ENCODE measurements around the gene ADCY10. TPM values are rescaled to one million over a fixed set of nuclear protein-coding genes. Genes with fewer than 3 reads are reported as not detected.

The ADCY10 gene
- total and polyA plus RNA-seq, 9 of the 15 experiments (the other 6 are each of a cell fraction or from before 2014, with no cell fraction given), result 0.08 to 0.86 (median 0.22) TPM

- TF ChIP-seq ZBTB12 (CRISPR knock-in tag; IDR thresholded peaks at IDR 0.05) (no peak), LCOR (CRISPR knock-in tag; IDR thresholded peaks at IDR 0.05) (no peak), ZNF584 (CRISPR knock-in tag; IDR thresholded peaks at IDR 0.05; ENCODE audit: low read depth) (no peak), STAT5A (IDR thresholded peaks at IDR 0.05; ENCODE audit: borderline replicate concordance, low read length) (no peak), CGGBP1 (CRISPR knock-in tag; IDR thresholded peaks at IDR 0.05) (no peak), PTTG1 (tag; IDR thresholded peaks at IDR 0.05; ENCODE audit: low read depth) (no peak), ZNF140 (CRISPR knock-in tag; IDR thresholded peaks at IDR 0.05) (no peak), MNT (conservative IDR thresholded peaks at IDR 0.05) (0 out of 4 replicates have a peak, but pooled peaks of 1 of the 2 experiments have one; percentile 6), MAFK (IDR thresholded peaks at IDR 0.05; ENCODE audit: low read length) (no peak; the same call in 1 of the 2 replicates), BMI1 (IDR thresholded peaks at IDR 0.05; ENCODE audit: low read length) (no peak), ARHGAP35 (IDR thresholded peaks at IDR 0.05; ENCODE audit: partially characterized antibody) (no peak), GABPA (tag; conservative IDR thresholded peaks at IDR 0.05; ENCODE audit: low read depth) (no peak), FOSL1 (tag; conservative IDR thresholded peaks at IDR 0.05) (peak; percentile 46), CC2D1A (IDR thresholded peaks at IDR 0.05) (no peak), RCOR1 (IDR thresholded peaks at IDR 0.05; ENCODE audit: borderline replicate concordance in 1 of 2, low read depth in 2 of 2, low read length in 2 of 2) (no peak; a peak in 1 of 4 replicates), ZFP36 (IDR thresholded peaks at IDR 0.05; ENCODE audit: low read depth, low read length, partially characterized antibody) (no peak), SNAPC5 (CRISPR knock-in tag; IDR thresholded peaks at IDR 0.05) (no peak), POLR3A (IDR thresholded peaks at IDR 0.05; ENCODE audit: borderline replicate concordance, extremely low read depth, insufficient read depth, insufficient read length) (no peak), STAT6 (CRISPR knock-in tag; IDR thresholded peaks at IDR 0.05) (no peak), ZSCAN29 (IDR thresholded peaks at IDR 0.05) (no peak), TAL1 (IDR thresholded peaks at IDR 0.05) (no peak), CHD2 (IDR thresholded peaks at IDR 0.05; ENCODE audit: low read depth, low read length) (no peak), POLR2B (IDR thresholded peaks at IDR 0.05; ENCODE audit: low read depth, partially characterized antibody) (no peak), ZNF512 (tag; IDR thresholded peaks at IDR 0.05) (no peak)
These were observed 84.1 kb downstream of the ADCY10 start (continued) for GRCh38 chr1:167829868-167830267.
